ENCODE data around the gene ZNF710. TPM values are rescaled to one million over a fixed set of nuclear protein-coding genes. Genes with fewer than 3 reads are reported as not detected.
A peak's percentile ranks its signal among the peaks of the same experiment; 100 is the strongest.

ZNF710 gene
- total RNA-seq, 4 donors from 2014 or later: 8.9 to 17.2 (median 11.5) TPM

- intact Hi-C loops (cut with DNase I): no loop called here
- WGBS, 2 donors: 60 to 71% methylated on average over 7 of the region's 7 CpGs
- no peaks in the 10 kb centered on the region for H3K36me3 ChIP-seq
- H3K4me3 ChIP-seq (replicated peaks in 1 of 3): no peak overlapping the region
- no peaks in the 10 kb centered on the region for H3K9me3 ChIP-seq
- H3K27ac ChIP-seq: no peak overlapping the region
- H3K27me3 ChIP-seq: no peaks in the 10 kb centered on the region
- H3K4me1 ChIP-seq: peaks cover 0 to 18% of the 10 kb centered on the region in 2 donors
- DNase-seq: no peak
- no peak for TF ChIP-seq POLR2A (IDR thresholded peaks at IDR 0.05)
- TF ChIP-seq, protein P1, sequence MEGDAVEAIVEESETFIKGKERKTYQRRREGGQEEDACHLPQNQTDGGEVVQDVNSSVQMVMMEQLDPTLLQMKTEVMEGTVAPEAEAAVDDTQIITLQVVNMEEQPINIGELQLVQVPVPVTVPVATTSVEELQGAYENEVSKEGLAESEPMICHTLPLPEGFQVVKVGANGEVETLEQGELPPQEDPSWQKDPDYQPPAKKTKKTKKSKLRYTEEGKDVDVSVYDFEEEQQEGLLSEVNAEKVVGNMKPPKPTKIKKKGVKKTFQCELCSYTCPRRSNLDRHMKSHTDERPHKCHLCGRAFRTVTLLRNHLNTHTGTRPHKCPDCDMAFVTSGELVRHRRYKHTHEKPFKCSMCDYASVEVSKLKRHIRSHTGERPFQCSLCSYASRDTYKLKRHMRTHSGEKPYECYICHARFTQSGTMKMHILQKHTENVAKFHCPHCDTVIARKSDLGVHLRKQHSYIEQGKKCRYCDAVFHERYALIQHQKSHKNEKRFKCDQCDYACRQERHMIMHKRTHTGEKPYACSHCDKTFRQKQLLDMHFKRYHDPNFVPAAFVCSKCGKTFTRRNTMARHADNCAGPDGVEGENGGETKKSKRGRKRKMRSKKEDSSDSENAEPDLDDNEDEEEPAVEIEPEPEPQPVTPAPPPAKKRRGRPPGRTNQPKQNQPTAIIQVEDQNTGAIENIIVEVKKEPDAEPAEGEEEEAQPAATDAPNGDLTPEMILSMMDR (IDR thresholded peaks at IDR 0.05): no peak
These were observed 54.1 kb downstream of the ZNF710 start for GRCh38 chr15:90055182-90055581.

DNA sequence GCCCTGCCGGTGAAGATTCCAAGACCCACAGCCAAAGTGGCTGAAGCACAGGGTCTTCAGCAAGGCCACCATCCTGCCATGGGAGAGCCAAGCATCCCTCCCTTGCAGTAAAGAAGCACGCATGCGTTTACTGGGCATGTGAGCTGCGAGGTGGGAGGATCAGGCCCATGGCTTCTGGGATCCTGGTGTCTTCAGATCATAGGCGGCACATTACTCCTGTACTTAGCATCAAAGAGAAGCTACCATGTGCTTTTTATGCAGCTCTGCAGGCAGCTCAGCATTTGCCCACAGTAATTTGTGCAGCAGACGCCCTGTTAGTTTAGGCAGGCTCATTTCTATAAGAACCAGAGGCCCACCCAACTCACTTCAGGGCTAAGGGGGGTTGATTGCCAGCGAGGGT is 55.4 kb downstream of the ZNF710 start:
- 95% methylated on average over 4 to 7 of the region's 7 CpGs for WGBS, 2 donors
- no peak overlapping the region for H3K27ac ChIP-seq

DNA sequence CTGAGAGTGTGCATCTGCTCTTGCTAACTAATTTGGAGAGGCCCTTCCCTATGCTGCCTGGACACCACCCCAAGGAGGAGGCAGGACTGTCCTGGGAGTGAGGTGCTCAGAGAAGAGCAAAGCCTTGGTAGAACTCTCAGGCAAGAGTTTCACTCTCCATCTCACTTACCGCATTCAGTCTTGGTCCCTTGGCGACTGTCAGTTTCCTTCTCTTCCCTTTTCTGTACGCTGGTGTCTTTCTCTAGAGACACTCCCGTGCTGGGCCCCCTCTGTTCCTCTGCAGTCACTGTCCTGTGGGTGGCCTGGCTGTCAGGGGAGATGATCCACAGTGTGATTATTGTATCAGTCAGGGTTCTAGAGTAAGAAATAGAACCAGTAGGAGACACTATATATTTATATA is 57.2 kb downstream of the ZNF710 start:
- WGBS, 2 donors: 89 to 93% methylated on average over 4 of the region's 4 CpGs
- Histone ChIP-seq H3K27me3 (no peaks in the 10 kb centered on the region), H3K36me3 (no peaks in the 10 kb centered on the region), H3K4me3 (replicated peaks in 1 of 3) (no peak overlapping the region), H3K4me1 (peaks cover 15 to 46% of the 10 kb centered on the region in 2 donors), H3K9me3 (no peaks in the 10 kb centered on the region), H3K27ac (no peak overlapping the region)
- no peak for TF ChIP-seq POLR2A (IDR thresholded peaks at IDR 0.05)
- TF ChIP-seq, protein P1 (IDR thresholded peaks at IDR 0.05): no peak
- intact Hi-C loops (cut with DNase I): no loop called here
- DNase-seq: no peak

More for the DNA sequence above, 55.4 kb downstream of the ZNF710 start:
- H3K27me3 ChIP-seq: no peaks in the 10 kb centered on the region
- no peaks in the 10 kb centered on the region for H3K9me3 ChIP-seq
- H3K4me1 ChIP-seq: peaks cover 0 to 29% of the 10 kb centered on the region in 2 donors
- TF ChIP-seq, protein P1 (IDR thresholded peaks at IDR 0.05): no peak
- TF ChIP-seq POLR2A (IDR thresholded peaks at IDR 0.05): no peak
- no peaks in the 10 kb centered on the region for H3K36me3 ChIP-seq
- intact Hi-C loops (cut with DNase I): no loop called here
- DNase-seq: no peak
- H3K4me3 ChIP-seq (replicated peaks in 1 of 3): no peak overlapping the region

DNA sequence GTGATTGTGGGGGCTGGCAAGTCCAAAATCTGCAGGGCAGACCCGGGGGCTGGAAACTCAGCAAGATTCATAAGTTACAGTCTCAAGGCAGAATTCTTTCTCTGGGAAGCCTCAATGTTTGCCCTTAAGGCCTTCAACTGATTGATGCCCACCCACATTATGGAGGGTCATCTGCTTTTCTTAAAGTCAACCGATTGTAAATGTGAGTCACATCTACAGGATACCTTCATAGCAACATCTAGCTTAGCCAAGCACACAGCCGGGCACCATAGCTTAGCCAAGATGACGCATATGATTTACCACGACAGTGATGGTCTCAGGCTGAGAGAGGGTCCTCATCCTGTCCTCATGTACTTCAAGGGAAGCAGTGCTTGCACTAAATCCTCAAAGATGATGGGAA is 57.7 kb downstream of the ZNF710 start:
- WGBS, 2 donors: 94 to 100% methylated on average over 5 of the region's 5 CpGs
- no peaks in the 10 kb centered on the region for H3K27me3 ChIP-seq
- no peak for DNase-seq
- H3K4me1 ChIP-seq: peaks cover 19 to 51% of the 10 kb centered on the region in 2 donors
- no peak overlapping the region for H3K4me3 ChIP-seq (replicated peaks in 1 of 3)
- no peak for TF ChIP-seq POLR2A (IDR thresholded peaks at IDR 0.05)
- TF ChIP-seq, protein P1 (IDR thresholded peaks at IDR 0.05): no peak
- H3K27ac ChIP-seq: peak overlapping the region in 2 of 3 donors; percentile 47 to 57
- H3K36me3 ChIP-seq: no peaks in the 10 kb centered on the region
- no peaks in the 10 kb centered on the region for H3K9me3 ChIP-seq
- intact Hi-C loops (cut with DNase I): no loop called here

DNA sequence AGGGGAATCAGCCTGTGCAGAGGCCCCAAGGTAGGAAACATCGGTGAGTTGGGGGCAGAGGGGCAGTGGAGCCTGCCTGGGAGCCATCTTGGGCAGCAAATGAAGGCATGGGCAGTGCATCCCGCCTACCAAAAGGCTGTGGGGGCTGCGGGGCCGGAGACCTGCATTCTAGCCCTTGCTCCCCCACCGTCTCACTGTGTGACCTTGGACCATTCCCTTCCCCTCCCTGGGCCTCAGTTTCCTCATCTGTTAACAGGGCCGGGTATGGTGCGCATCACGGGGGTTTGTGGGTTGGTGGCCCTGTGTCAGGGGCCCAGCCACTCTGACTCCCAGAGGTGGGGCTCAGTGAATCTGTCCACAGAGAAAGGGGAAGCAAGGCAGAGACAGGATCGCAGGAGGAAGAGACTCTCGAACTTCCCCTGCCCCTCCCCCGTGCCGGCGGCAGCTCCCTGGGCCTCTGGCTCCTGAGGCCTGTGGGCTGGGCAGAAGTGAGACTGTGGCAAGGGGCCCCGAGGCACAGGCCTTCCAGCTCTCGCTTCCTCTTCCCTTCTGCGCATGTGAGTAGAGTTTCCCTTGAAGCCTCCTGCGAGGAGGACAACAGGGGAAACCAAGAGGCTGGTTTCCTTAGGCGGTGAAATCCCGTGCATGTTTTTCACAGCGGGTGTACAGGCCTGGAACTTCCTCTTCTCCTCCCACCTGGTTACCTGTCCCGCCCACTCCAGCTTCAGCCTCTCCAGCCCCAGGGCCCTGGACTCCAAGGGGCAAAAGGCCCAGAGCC is 58.3 kb downstream of the ZNF710 start:
- 57 to 62% methylated on average over 19 to 21 of the region's 21 CpGs for WGBS, 2 donors
- peak overlapping the region in 2 of 3 donors; percentile 47 to 57 for H3K27ac ChIP-seq

More for the DNA sequence above, 58.3 kb downstream of the ZNF710 start:
- TF ChIP-seq, protein P1 (IDR thresholded peaks at IDR 0.05): no peak
- H3K27me3 ChIP-seq: no peaks in the 10 kb centered on the region
- H3K36me3 ChIP-seq: no peaks in the 10 kb centered on the region
- H3K4me1 ChIP-seq: peaks cover 25 to 57% of the 10 kb centered on the region in 2 donors
- intact Hi-C loops (cut with DNase I): no loop called here
- H3K4me3 ChIP-seq (replicated peaks in 1 of 3): no peak overlapping the region
- no peaks in the 10 kb centered on the region for H3K9me3 ChIP-seq
- peak in 1 of 2 donors; percentile 37 for DNase-seq
